Lower lobe of right lung (tissue), 2 donors: ENCODE results near the gene BATF. TPM values are rescaled to one million over a fixed set of nuclear protein-coding genes. Genes with fewer than 3 reads are reported as not detected.

Experiments
- ATAC-seq, 2 donors: fragments of 200-7000 bp; cut with Tn5 transposase; one replicate each; pipeline ENCODE4 v1.9.1; 2020 to 2022; ENCODE audit warnings: mild to moderate bottlenecking in 2 of 2, moderate library complexity in 2 of 2
- DNase-seq: peaks from one replicate; pipeline ENCODE4 v3.0.0-alpha.2; 2020
- H3K27ac ChIP-seq: fragments of 200-600 bp; one replicate; pipeline ENCODE4 v1.8.0; 2022
- H3K27me3 ChIP-seq: fragments of 200-600 bp; one replicate; pipeline ENCODE4 v1.8.0; 2022; ENCODE audit warnings: low read depth
- H3K36me3 ChIP-seq: fragments of 200-600 bp; one replicate; pipeline ENCODE4 v1.8.0; 2022; ENCODE audit warnings: mild to moderate bottlenecking
- H3K4me1 ChIP-seq: fragments of 200-600 bp; one replicate; pipeline ENCODE4 v1.8.0; 2022
- H3K4me3 ChIP-seq: fragments of 200-600 bp; one replicate; pipeline ENCODE4 v1.8.0; 2022; ENCODE audit warnings: mild to moderate bottlenecking
- H3K9me3 ChIP-seq: fragments of 200-600 bp; one replicate; pipeline ENCODE4 v1.8.0; 2022
- intact Hi-C: fragments of 100-400 bp; cut with DNase I; formaldehyde crosslinking; loops from one replicate; pipeline ENCODE4 v1.11.0; 2022
- total RNA-seq: library from RNA; stranded (reverse); fragmentation: NEBNext Ultra II Directional; extraction: Animal tissue kit (Norgen Biotek cat#: 25700); gene quantifications from one replicate; pipeline ENCODE4 v1.2.1, GENCODE V29; 2021
- TF ChIP-seq, protein P1 (sequence below): fragments of 200-600 bp; IDR thresholded peaks from one replicate; pipeline ENCODE4 v1.8.0; 2022; ENCODE audit warnings: antibody characterized with exemption, mild to moderate bottlenecking
- donor health status: DM: no; HTN: yes; CAD: no; lungs with severe emphysema.

The BATF gene
- total RNA-seq, 1 donor from 2014 or later = 6.7 TPM

DNA sequence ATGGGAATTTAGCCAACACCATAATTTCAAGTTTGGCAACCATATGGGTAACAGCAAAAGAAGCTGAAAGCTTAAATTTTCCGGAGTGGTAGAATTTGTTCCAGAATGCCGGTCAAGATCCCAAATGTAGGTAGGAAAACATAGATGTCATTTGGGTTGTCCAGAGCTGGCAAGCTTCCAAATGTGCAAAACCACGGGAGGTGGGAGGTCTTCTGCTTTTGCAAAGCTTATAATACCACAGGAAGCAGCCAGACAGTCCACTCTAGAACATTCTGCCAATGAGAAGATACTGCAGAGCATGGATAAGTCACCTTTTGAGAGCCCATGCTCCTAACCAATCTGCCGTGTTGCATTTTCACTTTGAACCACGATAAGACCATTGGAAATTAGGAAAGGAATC is 26.4 kb upstream of the BATF start:
- Histone ChIP-seq H3K4me3 (no peak overlapping the region), H3K36me3 (no peaks in the 10 kb centered on the region), H3K27ac (no peak overlapping the region), H3K4me1 (no peaks in the 10 kb centered on the region), H3K9me3 (no peaks in the 10 kb centered on the region), H3K27me3 (no peaks in the 10 kb centered on the region)
- intact Hi-C loops = no loop called here
- no peak for ATAC-seq
- DNase-seq = no peak
- TF ChIP-seq, protein P1, sequence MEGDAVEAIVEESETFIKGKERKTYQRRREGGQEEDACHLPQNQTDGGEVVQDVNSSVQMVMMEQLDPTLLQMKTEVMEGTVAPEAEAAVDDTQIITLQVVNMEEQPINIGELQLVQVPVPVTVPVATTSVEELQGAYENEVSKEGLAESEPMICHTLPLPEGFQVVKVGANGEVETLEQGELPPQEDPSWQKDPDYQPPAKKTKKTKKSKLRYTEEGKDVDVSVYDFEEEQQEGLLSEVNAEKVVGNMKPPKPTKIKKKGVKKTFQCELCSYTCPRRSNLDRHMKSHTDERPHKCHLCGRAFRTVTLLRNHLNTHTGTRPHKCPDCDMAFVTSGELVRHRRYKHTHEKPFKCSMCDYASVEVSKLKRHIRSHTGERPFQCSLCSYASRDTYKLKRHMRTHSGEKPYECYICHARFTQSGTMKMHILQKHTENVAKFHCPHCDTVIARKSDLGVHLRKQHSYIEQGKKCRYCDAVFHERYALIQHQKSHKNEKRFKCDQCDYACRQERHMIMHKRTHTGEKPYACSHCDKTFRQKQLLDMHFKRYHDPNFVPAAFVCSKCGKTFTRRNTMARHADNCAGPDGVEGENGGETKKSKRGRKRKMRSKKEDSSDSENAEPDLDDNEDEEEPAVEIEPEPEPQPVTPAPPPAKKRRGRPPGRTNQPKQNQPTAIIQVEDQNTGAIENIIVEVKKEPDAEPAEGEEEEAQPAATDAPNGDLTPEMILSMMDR = no peak

DNA sequence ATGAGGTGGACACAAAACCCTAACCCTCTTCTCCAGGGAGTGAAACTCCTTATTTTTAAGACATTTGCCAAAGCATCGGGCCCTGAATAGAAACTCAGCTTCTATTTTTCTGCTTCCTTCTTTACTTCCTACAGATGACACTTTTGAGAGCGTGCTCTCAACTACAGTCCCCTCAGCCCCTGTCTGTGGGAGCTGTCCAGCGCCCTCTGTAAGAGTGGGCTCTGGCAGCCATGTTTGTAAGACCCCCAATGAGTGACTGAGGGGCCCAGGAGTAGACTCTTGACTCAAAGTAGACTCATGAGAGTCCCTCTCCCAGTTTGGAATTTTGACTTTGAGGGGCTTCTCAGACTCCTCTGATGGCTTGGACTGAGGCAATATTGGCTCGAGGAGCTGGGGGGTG is 25.5 kb upstream of the BATF start:
- H3K9me3 ChIP-seq = no peaks in the 10 kb centered on the region
- H3K27me3 ChIP-seq = no peaks in the 10 kb centered on the region
- TF ChIP-seq, protein P1 = no peak
- no peaks in the 10 kb centered on the region for H3K4me1 ChIP-seq
- DNase-seq (no peak), ATAC-seq (peak in 1 of 2 donors; percentile 25)
- intact Hi-C loops = no loop called here
- no peak overlapping the region for H3K27ac ChIP-seq
- H3K4me3 ChIP-seq = no peak overlapping the region
- H3K36me3 ChIP-seq = no peaks in the 10 kb centered on the region

DNA sequence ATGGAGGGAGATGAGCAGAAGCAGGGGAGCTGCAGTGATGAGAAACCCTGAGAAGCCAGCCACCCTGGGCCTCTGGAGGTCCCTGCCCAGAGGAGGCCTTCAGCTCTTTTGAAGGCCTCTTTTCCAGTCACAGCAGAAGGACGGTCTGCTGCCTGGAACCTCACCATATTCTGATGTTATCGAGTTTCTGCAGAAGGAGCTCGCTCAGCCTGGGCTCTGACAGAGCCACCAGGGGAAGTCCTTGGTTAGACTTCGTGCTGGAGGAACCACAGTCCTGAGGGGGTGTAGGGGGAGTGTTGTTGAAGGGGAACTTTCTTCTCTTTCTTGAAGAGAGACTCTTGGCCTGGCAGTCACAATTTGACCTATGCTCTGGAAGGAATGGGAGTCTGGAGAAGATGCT is 25.1 kb upstream of the BATF start:
- TF ChIP-seq, protein P1 = no peak
- Histone ChIP-seq H3K36me3 (no peaks in the 10 kb centered on the region), H3K27me3 (no peaks in the 10 kb centered on the region), H3K9me3 (no peaks in the 10 kb centered on the region), H3K4me1 (no peaks in the 10 kb centered on the region), H3K4me3 (no peak overlapping the region), H3K27ac (no peak overlapping the region)
- intact Hi-C loops = no loop called here
- ATAC-seq = peak; percentile 62 to 67
- no peak for DNase-seq

DNA sequence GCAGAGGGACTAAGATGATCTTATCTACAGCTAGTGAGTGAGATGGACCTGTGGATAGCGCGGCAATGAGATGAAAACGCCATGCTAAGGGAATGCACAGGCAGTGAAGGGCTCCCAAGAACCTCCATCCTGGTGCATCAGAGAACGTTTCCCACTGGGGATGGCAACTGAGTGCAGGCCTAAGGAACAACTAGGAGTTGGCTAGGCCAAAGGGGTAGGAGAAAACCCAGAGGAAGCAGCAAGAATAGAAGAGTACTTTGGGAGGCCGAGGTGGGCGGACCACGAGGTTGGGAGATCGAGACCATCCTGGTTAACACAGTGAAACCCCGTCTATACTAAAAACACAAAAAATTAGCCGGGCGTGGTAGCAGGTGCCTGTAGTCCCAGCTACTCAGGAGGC is 24.6 kb upstream of the BATF start:
- no peak overlapping the region for H3K27ac ChIP-seq
- no peaks in the 10 kb centered on the region for H3K27me3 ChIP-seq
- H3K4me3 ChIP-seq = no peak overlapping the region
- no peaks in the 10 kb centered on the region for H3K9me3 ChIP-seq
- no peaks in the 10 kb centered on the region for H3K36me3 ChIP-seq
- TF ChIP-seq, protein P1 = no peak
- intact Hi-C loops = no loop called here
- no peaks in the 10 kb centered on the region for H3K4me1 ChIP-seq
- no peak for DNase-seq
- no peak for ATAC-seq

DNA sequence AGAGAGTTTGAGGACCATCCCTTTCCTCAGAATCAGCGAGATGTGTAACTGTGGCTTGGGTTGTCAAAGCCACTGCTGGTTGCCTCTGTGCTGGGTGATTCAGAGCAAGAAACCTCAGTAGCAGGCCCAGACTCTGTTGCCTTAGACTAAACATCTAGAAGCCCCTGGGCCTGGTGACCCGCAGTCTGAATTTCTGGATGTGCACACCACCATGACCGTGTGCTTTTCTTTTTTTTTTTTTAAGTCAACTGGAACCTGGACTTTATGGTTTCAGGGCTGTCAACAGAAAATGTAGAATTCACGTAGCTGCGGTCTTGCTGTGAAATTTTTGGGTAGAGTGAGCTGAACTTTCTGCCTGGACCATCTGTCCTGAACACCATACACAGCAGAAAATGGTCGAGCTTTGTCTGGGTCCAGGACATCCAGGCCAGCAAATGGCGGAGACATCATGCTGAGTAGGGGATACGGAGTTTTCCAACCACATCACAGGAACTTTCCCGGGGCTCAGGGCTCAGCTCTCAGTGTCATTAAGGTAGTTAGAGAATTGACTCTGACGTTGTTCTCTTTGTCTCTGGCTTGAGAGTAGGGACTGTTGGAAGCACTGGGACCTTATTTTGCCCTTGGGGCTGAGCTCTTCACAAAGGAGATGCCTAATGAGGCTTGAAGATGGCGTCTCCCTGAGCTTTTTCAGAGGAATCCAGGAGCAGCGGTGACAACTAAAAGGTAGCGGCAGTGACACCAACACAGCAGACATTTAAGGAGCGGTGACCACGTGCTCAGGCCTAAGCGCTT is 23.0 kb upstream of the BATF start:
- H3K27me3 ChIP-seq = no peaks in the 10 kb centered on the region
- H3K4me1 ChIP-seq = no peaks in the 10 kb centered on the region
- DNase-seq (no peak), ATAC-seq (no peak)
- intact Hi-C loops = no loop called here
- TF ChIP-seq, protein P1 = no peak
- no peaks in the 10 kb centered on the region for H3K36me3 ChIP-seq
- H3K9me3 ChIP-seq = no peaks in the 10 kb centered on the region
- H3K27ac ChIP-seq = no peak overlapping the region
- no peak overlapping the region for H3K4me3 ChIP-seq
